SU-DHL-6 (cell line): ENCODE data around the gene AHDC1.

Experiments
- H2AFZ ChIP-seq: fragments of 200-600 bp; sonication (generic); 2 replicates; pipeline ENCODE4 v1.6.1; 2014; ENCODE audit warnings: low read depth, mild to moderate bottlenecking, moderate library complexity, mixed read lengths, antibody characterized with exemption, low read length; ENCODE audit not compliant: severe bottlenecking
- H3F3A ChIP-seq: fragments of 200-600 bp; shearing (Covaris generic); 2 replicates; pipeline ENCODE4 v1.6.0; 2016; ENCODE audit warnings: antibody characterized with exemption, mild to moderate bottlenecking; ENCODE audit not compliant: insufficient read depth
- H3K27ac ChIP-seq: fragments of 200-600 bp; sonication (generic); 2 replicates; pipeline ENCODE4 v1.5.1; 2016; ENCODE audit warnings: low read depth, mild to moderate bottlenecking, low read length, moderate library complexity, mixed read lengths
- H3K27me3 ChIP-seq: fragments of 200-600 bp; sonication (generic), shearing (Covaris generic); 2 replicates; pipeline ENCODE4 v1.6.0; 2014; ENCODE audit warnings: mild to moderate bottlenecking, low read length
- H3K36me3 ChIP-seq: fragments of 200-600 bp; sonication (generic); 2 replicates; pipeline ENCODE4 v1.6.1; 2014; ENCODE audit warnings: mild to moderate bottlenecking, low read length, mixed read lengths
- H3K4me2 ChIP-seq: fragments of 300-600, 200-600 bp; shearing (Covaris generic), sonication (generic); 2 replicates; pipeline ENCODE4 v1.6.0; 2014; ENCODE audit warnings: low read length, low read depth, mild to moderate bottlenecking; ENCODE audit not compliant: poor library complexity, severe bottlenecking
- H3K4me3 ChIP-seq: fragments of 200-600 bp; sonication (generic); 2 replicates; pipeline ENCODE4 v1.5.1; 2014; ENCODE audit warnings: antibody characterized with exemption, low read length, mild to moderate bottlenecking, mixed read lengths; ENCODE audit not compliant: insufficient read depth, poor library complexity, severe bottlenecking
- H3K79me2 ChIP-seq: fragments of 200-600 bp; sonication (generic); 2 replicates; pipeline ENCODE4 v1.6.1; 2014; ENCODE audit warnings: mild to moderate bottlenecking, low read length, moderate library complexity; ENCODE audit not compliant: insufficient read depth
- H3K9ac ChIP-seq: fragments of 200-600 bp; sonication (generic); 2 replicates; pipeline ENCODE4 v1.7.0; 2014; ENCODE audit warnings: mild to moderate bottlenecking, low read length
- H3K9me2 ChIP-seq: fragments of 200-600 bp; sonication (generic); replicated peaks from 2 replicates; pipeline ENCODE4 v1.6.1; 2014; ENCODE audit warnings: low read length; ENCODE audit not compliant: insufficient read depth
- H3K9me3 ChIP-seq: fragments of 200-600 bp; sonication (generic); 2 replicates; pipeline ENCODE4 v1.6.1; 2014; ENCODE audit warnings: low read length, mixed read lengths; ENCODE audit not compliant: insufficient read depth
- H4K20me1 ChIP-seq: fragments of 200-600 bp; sonication (generic); 2 replicates; pipeline ENCODE4 v1.6.1; 2014; ENCODE audit warnings: low read depth, mild to moderate bottlenecking, antibody characterized with exemption, low read length, moderate library complexity, mixed read lengths
- CTCF ChIP-seq: fragments of 200-600 bp; sonication (generic); IDR thresholded peaks from one replicate; pipeline ENCODE4 v1.5.1; 2017; ENCODE audit warnings: antibody characterized with exemption, mild to moderate bottlenecking, low read length, moderate library complexity; ENCODE audit not compliant: insufficient read depth, poor library complexity, severe bottlenecking
- EZH2phosphoT487 ChIP-seq: fragments of 200-600 bp; sonication (generic), shearing (Covaris generic); conservative IDR thresholded peaks from 2 replicates; pipeline ENCODE4 v1.6.1; 2018; ENCODE audit warnings: mild to moderate bottlenecking, antibody characterized with exemption, low read length, moderate library complexity, mixed read lengths

The AHDC1 gene

GRCh38 chr1:27520651-27521050 is 83.3 kb downstream of the AHDC1 start:
- no peaks in the 10 kb centered on the region for H3K79me2 ChIP-seq
- peaks cover 7% of the 10 kb centered on the region; the same call in 1 of the 2 replicates for H3F3A ChIP-seq
- H3K9me3 ChIP-seq = no peaks in the 10 kb centered on the region
- H3K4me3 ChIP-seq = no peak overlapping the region
- H2AFZ ChIP-seq = no peak overlapping the region
- TF ChIP-seq EZH2phosphoT487 (no peak), CTCF (no peak)
- H3K27me3 ChIP-seq = no peaks in the 10 kb centered on the region
- no peaks in the 10 kb centered on the region for H3K36me3 ChIP-seq
- no peak overlapping the region for H3K4me2 ChIP-seq
- H3K27ac ChIP-seq = no peak overlapping the region
- no peaks in the 10 kb centered on the region for H4K20me1 ChIP-seq
- no peak overlapping the region for H3K9ac ChIP-seq
- no peaks in the 10 kb centered on the region for H3K9me2 ChIP-seq

- Histone ChIP-seq H3F3A (no peaks in the 10 kb centered on the region), H3K36me3 (no peaks in the 10 kb centered on the region), H3K9me3 (no peaks in the 10 kb centered on the region), H3K4me3 (no peak overlapping the region), H3K27ac (no peak overlapping the region), H3K79me2 (no peaks in the 10 kb centered on the region), H3K27me3 (no peaks in the 10 kb centered on the region), H2AFZ (no peak overlapping the region), H3K9ac (no peak overlapping the region), H3K4me2 (no peak overlapping the region), H3K9me2 (no peaks in the 10 kb centered on the region), H4K20me1 (no peaks in the 10 kb centered on the region)
- no peak for TF ChIP-seq EZH2phosphoT487
- TF ChIP-seq CTCF = no peak
These were observed 84.3 kb downstream of the AHDC1 start for GRCh38 chr1:27519331-27520258.

- Histone ChIP-seq H3K27me3 (no peaks in the 10 kb centered on the region), H2AFZ (no peak overlapping the region), H3K79me2 (no peaks in the 10 kb centered on the region), H3K27ac (no peak overlapping the region), H3K9ac (no peak overlapping the region), H3K36me3 (no peaks in the 10 kb centered on the region), H4K20me1 (no peaks in the 10 kb centered on the region), H3K9me2 (no peaks in the 10 kb centered on the region), H3K9me3 (no peaks in the 10 kb centered on the region), H3F3A (no peaks in the 10 kb centered on the region), H3K4me3 (no peak overlapping the region), H3K4me2 (no peak overlapping the region)
- TF ChIP-seq CTCF = no peak
- no peak for TF ChIP-seq EZH2phosphoT487
These were observed 85.1 kb downstream of the AHDC1 start for GRCh38 chr1:27518808-27519207.
